ENCODE data around the gene PPM1L.
A peak's percentile ranks its signal among the peaks of the same experiment; 100 is the strongest.

PPM1L gene

DNA sequence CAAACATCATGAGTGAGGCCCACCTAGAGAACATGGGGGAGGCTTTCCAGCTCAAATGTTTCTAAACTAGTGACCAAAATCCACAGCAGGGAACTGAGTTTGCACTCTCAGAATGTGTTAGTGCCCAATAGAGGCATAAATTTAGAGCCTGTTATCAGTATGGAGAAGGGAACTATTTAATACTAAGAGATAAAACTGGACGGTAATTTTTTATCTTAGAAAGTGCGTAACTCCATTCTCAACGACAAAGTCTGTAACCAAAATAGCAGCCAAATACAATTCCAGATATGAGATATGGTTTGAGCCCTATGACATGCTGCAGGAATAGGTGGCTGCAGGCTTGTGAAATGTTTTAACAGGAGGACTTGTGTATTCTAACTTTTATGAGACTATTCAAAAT lies 345.6 kb downstream of the PPM1L start:
- no peak for DNase-seq (ENCODE audit: low spot score)

DNA sequence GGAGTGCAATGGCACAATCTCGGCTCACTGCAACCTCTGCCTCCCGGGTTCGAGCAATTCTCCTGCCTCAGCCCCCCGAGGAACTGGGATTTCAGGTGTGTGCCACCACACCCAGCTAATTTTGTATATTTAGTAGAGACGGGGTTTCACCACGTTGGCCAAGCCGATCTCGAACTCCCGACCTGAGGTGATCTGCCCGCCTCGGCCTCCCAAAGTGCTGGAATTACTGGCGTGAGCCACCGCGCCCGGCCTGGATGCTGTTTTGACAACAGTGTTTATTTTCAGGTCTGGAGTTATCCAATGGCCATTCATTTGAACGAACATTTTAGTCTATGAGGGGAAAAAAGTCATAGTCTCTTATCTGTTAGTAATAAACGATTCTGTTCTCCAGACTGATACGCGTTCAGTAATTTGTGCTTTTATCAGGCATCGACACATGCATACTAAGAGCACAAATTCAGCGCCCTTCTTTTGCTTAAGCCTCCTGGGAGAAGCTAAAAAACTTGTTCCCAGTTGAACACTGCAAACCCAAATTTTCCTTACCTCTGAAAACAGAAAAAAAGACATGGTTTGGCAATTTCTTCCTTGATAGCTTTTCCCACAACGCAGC lies 347.9 kb downstream of the PPM1L start:
- no peak for DNase-seq (ENCODE audit: low spot score)

- peak; percentile 47 for DNase-seq (ENCODE audit: low spot score)
Observed at GRCh38 chr3:161104561-161105551, 348.8 kb downstream of the PPM1L start, which contains the start of gene B3GALNT1. Gene B3GALNT1 (minus strand): TSS chr3:161105349. CDS start chr3:161086754, 18,595 bp downstream.

- DNase-seq (ENCODE audit: low spot score) = no peak
Observed at GRCh38 chr3:161107311-161107710, 351.3 kb downstream of the PPM1L start.

DNA sequence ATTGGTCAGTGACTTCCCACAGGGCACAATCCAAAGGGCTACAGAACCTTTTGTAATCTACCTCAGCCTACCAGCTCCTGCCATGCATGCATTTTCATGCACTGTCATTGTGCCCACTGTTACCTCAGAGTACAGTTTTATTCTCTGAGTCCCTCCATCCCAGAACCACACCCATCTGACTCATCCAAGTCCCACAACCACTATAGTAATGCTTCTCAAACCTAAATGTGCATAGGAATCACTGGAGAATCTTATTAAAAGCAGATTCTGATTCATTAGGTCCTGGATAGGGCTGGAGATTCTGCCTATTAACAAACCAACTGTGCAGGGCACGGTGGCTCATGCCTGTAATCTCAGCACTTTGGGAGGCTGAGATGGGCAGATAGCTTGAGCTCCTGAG lies 352.8 kb downstream of the PPM1L start:
- DNase-seq (ENCODE audit: low spot score) = no peak

DNA sequence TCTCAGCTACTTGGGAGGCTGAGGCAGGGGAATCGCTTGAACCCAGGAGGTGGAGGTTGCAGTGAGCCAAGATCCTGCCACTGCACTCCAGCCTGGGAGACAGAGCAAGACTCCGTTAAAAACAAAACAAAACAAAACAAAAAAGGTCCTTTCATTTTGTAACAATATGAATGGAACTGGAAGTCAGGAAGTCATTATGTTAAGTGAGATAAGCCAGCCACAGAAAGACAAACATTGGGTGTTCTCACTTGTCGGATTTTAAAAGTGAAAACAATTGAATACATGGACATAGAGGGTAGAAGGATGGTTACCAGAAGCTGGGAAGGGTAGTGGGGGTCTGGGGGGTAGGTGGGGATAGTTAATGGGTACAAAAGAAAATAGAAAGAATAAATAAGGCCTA lies 361.6 kb downstream of the PPM1L start:
- DNase-seq (ENCODE audit: low spot score) = no peak

DNA sequence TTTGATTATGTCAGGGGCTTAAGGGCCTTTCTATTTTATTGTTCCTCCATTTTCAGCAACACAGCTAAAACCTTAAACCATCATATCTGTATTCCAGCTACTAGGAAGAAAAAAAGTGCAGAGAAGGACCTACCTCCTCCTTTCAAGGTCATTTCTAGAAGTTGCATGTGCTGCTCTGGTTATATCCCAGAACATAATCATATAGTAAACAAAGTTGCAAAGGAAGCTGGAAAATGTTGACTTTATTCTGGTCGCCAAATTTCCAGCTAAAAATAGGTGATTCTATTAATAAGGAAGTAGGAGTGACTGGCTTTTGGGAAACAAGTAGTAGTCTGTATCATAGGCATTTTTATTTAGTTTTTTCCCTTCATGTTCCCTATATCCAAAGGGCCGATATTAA lies 370.5 kb downstream of the PPM1L start:
- DNase-seq (ENCODE audit: low spot score) = no peak
